GM12872 (cell line): ENCODE results near the gene ARHGAP35.

Experiments used
- TF ChIP-seq, protein P1 (sequence below): IDR thresholded peaks from 3 replicates; pipeline ENCODE4 v1.5.1; 2011; ENCODE audit warnings: low read depth, mild to moderate bottlenecking, low read length, moderate library complexity; ENCODE audit not compliant: insufficient read depth

The ARHGAP35 gene

DNA sequence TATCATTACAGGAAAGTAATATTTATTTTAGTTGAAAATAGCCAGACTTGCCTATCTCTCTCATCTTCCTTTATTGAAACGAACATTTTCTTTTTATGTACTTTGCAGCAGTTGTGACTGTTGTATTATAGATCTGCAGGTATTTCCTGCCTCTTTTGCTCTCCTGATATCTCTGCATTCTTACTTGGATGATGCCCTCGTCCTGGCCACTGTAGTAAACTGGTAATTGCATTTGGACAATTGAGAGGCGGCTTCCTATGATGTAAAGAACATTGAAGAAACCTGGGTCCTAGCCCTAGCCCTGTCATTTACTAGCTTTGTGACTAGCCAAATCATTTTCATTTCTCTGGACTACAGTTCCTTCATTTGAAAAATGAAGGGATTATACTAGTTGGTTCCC is 6.4 kb downstream of the ARHGAP35 start:
- TF ChIP-seq, protein P1, sequence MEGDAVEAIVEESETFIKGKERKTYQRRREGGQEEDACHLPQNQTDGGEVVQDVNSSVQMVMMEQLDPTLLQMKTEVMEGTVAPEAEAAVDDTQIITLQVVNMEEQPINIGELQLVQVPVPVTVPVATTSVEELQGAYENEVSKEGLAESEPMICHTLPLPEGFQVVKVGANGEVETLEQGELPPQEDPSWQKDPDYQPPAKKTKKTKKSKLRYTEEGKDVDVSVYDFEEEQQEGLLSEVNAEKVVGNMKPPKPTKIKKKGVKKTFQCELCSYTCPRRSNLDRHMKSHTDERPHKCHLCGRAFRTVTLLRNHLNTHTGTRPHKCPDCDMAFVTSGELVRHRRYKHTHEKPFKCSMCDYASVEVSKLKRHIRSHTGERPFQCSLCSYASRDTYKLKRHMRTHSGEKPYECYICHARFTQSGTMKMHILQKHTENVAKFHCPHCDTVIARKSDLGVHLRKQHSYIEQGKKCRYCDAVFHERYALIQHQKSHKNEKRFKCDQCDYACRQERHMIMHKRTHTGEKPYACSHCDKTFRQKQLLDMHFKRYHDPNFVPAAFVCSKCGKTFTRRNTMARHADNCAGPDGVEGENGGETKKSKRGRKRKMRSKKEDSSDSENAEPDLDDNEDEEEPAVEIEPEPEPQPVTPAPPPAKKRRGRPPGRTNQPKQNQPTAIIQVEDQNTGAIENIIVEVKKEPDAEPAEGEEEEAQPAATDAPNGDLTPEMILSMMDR = no peak

DNA sequence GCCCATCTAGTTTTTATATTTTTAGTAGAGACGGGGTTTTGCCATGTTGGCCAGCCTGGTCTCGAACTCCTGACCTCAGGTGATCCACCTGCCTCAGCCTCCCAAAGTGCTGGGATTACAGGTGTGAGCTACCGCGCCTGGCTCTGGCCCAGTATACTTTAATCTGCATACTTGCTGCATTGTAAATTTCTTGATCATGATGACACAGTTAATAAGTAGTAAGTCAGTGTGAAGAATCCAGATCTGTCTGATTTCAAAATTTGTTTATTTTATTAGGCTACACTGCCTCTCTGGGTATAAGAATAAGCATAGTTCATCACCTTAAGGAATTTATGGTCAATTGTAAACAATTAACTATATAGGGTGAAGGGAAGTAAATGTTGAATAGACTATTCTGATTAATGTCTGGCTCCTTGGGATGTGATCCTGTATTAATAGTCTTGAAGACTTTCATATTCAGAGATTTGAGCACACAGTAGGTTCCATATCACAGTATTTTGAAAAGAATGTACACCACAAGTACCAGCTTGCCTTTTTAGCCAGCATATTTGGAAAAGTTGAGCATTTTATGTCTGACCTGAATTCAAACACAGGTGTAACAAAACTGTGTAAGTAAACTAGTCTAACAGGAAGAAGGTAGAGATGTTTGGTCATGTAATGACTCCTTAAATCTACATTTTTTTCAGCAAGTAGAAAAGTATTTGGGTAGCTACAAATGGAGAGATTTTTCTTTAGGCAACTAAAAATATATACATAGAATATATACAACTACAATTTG is 7.4 kb downstream of the ARHGAP35 start:
- TF ChIP-seq, protein P1 = no peak

GRCh38 chr19:46872967-46873366 is 12.2 kb downstream of the ARHGAP35 start:
- TF ChIP-seq, protein P1 = no peak

DNA sequence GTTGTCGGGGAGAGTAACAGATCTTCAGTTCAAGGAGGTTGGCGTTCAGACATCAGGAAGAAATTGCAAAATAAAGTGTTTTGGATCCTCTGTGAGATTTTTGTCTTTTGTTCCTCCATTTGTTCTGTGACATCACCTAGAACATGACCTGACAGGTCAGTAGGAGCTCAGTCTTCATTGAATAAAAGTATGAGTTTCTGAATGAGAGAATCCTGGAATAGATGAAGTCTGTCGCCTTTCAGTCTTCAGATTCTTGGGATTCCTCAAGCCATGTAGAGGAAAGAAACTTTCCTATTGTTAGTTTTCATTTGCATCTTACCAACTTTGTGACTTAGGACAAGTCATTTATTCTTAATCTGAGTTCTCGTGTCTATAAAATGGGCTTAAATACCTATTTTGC is 14.4 kb downstream of the ARHGAP35 start:
- TF ChIP-seq, protein P1 = no peak

- TF ChIP-seq, protein P1 = no peak
Observed at GRCh38 chr19:46875657-46876056, 14.9 kb downstream of the ARHGAP35 start.

DNA sequence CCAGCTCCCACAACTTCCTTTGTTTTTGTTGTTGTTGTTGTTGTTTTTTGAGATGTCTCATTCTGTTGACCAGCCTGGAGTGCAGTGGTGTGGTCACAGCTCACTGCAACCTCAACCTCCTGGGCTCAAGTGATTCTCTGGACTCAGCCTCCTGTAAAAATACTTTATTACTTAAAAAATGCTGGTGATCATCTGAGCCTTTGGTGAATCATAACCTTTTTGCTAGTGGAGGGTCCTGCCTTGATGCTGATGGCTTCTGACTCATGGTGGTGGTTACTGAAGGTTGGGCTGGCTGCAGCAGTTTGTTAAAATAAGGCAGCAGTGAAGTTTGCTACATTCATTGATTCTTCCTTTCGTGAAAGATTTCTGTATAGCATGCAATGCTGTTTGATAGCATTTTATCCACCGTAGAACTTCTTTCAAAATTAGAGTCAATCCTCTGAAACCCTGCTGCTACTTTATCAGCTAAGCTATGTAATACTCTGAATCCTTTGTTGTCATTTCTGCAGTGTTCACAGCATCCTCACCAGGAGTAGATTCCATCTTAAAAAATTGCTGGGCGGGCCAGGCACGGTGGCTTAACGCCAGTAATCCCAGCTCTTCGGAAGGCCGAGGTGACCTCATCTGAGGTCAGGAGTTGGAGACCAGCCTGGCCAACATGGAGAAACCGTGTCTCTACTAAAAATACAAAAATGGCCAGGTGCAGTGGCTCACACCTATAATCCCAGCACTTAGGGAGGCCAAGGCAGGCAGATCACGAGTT is 18.0 kb downstream of the ARHGAP35 start:
- TF ChIP-seq, protein P1 = no peak

GRCh38 chr19:46880431-46880830 is 19.6 kb downstream of the ARHGAP35 start:
- TF ChIP-seq, protein P1 = no peak
